ELF-1 (cell line): ENCODE results near the gene BTBD9.

ENCODE experiments used
- DNase-seq: peaks from one replicate; pipeline ENCODE4 v3.0.0-alpha.2; 2016; ENCODE audit warnings: low read depth, low spot score

Gene BTBD9

DNA sequence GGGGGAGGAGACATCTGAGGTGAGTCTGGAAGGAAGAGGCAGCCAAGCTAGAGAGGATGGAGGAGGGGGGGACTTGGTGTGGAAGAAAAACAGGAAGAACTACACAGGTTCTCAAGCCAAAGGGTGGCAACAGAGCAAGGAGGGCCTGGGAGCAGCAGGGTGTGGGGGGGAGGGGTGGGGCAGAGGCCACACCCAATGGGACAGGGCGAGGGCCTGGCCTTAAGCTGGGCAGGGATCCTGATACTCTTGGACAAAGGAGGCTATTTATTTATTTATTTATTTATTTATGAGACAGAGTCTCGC, 461.2 kb downstream of the BTBD9 start:
- DNase-seq: no peak

DNA sequence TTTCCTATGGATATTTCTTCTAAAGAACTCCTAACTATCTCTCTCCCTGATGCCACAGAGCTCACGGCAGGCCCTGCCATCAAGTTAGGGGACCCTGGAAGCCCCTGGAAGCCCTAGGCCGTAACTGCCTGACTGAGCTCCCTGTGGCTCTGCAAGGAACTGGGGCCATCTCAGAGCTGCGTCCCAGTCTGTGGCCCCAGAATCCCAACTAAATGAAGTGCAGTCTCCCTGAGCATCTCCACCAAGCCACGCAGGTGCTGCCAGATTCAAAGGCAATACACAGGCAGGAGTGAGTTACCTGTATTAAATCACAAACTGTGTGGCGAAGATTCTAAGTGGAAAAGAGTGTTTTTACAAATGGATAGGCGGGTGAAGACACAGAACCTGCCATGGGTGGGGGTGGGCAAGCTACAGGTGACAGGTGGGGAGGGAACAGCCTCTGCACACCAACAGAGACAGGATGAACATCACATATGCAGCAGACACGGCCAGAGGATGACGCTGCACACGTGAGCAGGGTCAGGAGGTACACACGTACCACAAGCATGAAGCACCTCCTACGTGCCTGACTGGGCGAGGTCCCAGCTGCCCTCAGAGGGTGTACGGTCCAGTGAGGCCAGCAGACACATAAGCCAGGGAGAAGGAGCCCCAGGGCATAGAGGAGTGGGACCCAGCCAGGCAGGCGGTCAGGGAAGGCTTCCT, 461.7 kb downstream of the BTBD9 start:
- no peak for DNase-seq

DNA sequence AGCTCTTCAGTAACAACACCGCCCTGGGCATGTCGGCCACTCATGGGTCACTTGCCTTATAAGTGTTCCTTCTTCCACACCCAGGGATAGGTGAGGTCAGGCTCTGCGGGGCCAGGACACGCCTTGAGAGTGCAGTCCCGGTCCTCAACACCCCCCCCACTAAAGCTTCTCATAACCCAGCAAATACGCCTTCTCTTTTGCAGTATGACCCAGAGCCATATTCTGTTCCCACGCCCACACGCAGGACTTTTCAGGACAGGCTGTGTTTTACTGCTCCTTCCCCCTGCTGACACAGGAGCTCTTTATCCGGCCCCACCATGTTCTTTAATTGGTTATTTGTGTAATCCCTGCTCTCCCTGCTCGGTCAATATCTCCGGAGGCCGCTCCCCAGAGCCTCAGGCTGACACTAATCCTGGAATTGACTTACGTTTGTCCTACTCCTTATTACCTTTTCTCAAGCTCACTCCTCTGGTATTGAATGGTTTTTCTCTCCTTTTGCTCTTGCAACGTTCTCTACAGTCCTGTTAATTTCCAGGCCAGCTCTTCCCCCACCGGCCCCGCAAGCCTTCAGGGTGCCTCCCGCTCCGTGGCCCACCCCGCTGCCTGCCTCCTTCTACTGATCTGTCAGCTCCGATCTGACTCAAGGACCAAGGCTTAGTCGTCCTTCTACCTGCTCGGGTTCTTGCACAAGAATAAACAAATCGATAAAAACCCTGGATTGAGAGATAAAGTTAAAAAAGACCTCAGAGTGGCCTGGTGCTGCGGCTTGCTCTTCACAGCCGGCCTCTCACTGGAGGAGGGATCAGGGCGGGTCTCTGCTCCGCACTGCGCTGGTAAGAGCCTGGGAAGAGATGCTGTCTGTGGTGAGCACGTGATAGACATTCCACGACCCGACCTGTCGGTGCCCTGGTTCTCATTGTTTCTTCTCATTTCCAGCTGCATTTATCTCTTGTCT, 462.7 kb downstream of the BTBD9 start:
- DNase-seq: peak; percentile 81

DNA sequence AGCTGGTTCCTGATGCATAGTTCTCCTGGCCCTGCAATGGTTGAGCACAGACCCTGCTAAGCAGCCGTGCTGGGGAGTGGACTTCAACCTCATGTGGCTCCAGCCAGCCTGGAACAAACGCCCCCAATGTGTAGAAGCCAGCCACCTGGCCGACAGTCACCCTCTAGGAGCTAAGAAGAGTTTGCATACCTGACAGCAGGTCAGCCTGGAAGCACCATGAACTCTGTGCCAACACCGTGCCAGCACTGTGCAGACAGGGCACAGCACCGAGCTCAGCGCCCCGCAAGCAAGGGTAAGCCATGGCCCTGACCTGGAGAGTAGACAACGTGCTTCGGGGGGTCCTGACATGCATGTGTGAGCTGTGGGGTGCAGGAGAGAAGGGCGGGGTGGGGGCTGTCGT, 463.9 kb downstream of the BTBD9 start:
- DNase-seq: no peak

DNA sequence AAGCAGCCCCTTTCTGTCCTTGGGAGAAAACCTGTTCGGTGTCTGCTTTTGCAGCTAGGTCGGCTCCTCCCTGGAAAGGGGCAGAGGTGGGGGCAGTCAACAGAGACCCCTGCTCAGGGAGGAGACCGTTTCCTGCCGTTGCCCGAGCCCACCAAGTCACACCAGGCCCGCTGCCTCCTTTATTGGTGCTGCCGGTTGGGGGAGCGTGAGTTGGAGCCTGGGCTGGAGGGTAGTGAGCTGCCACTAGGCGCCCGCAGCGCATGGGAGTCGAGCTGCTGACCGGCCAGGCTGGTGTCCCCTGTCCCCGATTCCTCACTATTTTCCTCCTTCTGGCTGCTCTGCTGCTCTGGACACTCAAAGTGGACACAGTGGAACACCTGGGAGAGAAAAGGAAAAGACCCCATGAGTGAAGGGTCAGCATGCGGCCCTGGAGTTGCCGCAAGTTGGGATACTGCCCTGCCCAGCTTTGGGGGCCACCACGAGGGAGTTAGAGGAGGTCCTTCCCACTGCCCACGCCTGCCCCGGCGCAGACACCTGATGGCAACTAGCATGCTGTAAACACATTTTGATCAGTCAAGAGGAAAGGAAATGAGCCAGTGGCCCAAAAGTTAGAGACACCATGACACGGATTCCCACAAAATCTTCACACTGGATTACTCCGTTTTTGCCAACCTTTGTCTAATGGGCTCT, 464.8 kb downstream of the BTBD9 start:
- no peak for DNase-seq

DNA sequence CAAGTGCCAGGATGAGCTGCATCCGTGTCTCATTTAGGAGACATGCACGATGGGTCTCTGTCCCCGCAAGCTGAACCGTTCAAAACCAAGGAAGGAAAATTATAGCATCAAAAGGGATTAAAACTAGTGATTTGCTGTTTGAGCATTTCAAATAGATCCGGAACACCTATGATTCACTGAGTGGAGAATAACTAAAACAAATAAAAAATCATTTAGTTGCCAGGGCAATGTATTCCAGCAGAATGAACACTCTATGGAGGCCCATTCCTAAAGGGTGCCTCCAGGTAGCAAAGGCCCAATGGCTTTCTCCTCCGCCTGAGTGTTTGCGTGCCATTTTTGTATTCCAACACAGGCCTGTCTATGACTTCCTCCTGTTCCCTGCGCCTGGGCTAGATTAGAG, 465.4 kb downstream of the BTBD9 start:
- DNase-seq: no peak

DNA sequence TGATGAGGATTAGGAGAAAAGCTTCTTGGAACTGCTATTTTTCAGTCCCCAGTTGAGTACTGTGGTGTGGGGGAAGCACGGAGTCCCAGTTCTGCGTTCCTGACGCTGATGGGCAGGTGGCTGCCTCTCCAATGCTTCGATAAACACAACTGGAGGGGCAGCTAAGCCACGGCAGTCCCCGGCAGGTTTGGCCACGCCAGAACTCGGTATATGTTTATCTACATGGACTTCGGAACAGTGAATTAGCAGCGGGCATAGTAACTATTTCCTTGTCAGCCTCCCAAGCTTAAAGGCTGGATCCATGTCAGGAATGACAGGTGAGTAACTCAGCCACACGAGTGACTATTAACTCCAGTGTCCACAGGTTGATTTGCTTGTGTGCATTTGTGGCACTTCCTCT, 465.8 kb downstream of the BTBD9 start:
- no peak for DNase-seq

DNA sequence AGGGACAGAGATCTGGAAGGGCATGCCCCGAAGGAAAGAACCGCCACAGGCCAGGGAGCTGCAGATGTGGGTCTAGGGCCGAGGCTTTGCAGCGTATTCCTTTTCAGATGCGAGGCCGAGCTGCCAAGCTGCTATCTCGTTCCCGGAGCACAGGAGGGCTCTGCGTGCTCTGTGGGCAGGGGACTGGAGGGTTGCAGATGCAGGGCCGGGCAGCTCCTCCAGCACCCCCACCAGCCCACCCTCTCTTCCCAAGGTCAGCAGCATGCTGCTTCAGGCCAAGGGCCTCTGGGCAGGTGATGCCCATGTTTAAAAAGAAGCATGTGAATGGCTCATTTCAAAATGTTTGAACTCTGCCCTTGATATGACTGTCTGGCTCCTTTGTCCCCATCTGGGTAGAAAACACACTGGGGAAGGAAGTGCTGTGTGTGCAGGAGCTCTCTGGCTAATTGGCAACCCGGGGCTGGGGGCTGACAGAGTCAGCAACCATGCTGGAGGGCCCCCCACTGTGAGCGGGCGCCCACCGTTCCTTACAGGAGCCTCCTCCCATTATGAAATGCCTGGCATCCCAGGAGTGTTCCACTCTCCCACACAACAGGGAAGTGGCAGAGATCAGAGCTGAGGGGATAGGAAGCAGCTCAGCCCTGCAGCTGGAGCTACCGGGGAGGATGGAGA, 466.9 kb downstream of the BTBD9 start:
- DNase-seq: no peak

DNA sequence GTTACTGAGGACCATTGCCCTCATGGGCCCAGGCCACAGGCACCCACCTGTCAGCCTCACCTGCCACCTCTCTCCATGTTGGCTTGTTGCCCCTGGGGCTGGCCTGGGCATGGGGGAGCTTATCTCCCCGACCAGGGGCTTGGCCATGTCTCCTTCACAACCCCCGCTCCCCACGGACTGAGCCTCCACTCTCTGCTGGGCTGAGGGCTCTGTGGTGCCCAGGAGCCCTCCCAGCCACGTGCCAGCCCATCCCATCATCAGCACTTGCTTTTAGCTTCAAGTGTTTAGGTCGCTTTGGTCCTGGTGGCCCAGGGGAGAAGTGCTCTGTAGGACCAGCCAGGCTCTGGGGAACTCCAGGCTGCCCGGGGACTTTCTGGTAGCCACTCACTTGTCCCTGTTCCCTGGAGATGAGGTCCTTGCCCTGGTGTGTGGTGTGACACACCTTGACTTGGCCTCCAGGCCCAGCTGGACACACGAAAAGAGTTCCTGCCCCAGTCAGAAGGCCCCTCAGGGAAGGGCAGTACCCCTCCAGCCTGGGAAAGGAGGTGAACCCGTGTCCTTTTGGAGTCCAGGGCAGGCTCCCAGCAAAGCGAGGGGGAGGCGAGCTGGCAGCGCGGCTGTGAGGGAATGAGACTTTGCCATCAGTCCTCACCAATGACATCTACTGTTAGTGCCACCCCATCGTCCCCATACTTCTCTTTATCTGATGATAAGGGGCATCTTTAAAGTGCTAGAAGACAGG, 467.6 kb downstream of the BTBD9 start:
- DNase-seq: no peak

DNA sequence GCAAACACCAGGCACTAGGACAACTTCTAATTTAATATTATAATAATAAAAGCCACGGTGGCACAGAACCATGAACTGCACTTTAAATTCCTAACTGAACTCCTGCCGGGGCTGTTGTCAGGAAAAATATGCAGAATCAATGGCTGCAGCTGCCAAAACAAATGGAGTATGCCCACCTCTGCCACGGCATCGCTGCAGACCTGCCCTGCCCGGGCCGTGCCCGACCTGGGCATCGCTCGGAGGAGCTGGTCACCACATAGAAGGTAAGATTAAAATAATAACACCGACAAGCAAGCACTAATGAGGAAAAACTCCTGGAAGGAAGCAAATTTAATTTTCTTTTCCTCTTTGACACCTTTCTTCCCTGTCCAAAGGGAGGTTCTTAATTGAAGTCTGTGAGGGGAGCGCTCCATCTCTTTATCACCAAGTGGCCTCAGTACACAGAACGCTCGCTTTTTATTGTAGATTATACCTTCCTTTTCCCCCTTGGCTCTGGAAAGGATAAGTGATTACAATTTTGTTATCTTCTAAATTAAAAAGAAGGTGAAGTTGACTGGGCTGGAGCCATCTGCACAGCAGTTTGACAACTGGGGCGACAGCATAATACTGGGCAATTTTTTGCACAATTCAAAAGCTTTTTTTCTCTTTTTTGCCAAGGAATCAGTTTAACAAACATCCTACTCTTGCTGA, 468.9 kb downstream of the BTBD9 start:
- no peak for DNase-seq

DNA sequence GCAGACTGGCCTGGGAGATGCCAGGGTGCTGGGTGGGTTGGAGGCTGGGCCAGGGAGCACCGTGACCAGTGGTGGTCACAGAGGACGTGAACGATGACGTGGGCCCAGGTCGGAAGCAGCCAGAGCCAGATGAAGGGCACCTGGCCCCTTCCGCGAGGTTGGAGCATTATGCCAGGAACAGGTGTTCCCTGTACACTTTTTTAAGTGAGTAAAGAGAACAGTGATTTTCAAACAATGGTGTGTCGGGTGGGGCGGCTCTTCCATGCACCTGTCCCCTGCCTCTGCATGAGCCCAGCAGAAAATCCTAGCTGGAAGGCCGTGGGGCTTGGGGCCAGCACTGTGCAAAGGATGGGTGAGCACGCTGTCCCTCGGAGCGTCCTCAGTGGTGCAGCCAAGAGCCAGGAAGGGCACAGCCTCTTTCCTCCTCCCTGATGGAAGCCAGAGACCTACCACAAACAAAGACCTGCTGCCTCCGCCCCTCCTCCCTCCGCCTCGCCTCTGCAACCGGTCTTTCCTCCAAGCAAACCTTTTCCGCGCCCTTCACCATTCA, 469.7 kb downstream of the BTBD9 start:
- peak; percentile 85 for DNase-seq

DNA sequence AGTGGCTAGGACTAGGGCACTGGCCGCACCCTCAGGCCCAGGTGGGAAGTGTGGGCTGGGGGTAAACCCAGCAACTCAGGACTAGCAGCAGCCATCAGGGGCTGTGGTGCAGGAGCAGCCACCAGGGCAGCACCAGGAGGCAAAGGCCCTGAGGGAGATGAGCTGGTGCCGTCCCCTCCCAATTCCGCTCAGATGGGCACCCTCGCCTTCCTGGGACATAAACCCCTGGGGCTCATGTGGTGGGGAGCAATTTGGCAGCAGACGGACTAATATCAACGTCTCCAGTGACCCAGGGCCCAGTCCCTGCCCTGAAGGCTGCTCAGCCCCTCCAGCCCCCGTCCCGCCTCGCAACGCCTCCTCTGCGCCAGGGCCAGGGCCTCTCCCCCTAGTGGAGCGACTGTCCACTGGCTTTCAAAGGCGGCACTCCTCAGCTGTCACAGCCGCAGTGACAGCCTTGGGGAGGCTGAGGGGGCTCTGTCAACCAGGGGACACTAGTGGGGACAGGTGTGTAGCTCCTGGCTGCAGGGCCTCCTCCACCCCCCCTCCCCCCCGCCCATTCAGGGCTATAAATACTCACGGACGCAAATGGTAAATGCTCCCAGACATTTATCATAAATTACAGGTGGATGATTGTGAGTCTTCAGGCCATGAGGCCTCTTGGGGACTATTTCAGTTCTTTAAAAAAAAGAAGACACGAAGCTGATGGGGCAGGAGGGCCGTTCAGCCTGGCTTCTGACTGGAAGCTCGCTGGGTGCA, 470.3 kb downstream of the BTBD9 start:
- DNase-seq: peak; percentile 56

DNA sequence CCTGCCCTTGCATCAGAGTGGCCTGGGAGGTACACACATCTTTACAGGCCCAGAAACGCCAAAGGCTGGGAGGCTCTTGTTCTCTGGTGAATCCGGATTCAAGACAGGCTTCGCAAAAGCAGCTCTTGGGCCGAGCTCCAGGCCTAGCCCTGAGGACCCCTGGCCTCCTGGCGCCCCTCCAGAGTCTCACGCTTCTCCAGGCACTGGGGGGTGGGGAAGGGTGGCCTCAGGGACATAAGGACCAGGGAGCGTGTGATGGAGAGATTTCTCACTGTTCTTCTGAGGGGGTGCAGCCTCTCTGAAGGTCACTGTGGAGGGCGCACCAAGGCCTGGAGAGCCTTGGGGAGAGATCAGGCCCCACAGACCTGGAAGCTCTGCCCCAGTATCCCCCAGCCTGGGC, 471.0 kb downstream of the BTBD9 start:
- no peak for DNase-seq

DNA sequence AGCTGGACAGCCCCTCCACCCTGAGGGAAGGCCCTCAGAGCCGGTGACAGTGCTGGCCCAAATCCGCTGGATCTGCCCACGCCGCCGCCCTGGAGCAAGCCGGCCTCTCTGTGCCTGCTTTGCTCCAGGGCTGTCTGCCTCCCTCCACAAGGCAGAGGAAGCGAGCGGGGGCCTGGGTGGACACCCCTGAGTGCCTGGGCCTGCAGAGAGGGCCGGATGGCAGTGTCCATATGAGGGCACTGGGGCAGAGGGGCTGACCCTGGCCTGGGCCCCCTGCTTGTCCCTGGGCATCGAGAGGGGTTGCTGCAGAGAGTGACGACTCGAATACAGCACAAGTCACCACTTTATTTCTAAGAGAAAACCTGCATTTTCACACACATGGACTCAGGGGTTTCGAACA, 471.6 kb downstream of the BTBD9 start:
- no peak for DNase-seq

DNA sequence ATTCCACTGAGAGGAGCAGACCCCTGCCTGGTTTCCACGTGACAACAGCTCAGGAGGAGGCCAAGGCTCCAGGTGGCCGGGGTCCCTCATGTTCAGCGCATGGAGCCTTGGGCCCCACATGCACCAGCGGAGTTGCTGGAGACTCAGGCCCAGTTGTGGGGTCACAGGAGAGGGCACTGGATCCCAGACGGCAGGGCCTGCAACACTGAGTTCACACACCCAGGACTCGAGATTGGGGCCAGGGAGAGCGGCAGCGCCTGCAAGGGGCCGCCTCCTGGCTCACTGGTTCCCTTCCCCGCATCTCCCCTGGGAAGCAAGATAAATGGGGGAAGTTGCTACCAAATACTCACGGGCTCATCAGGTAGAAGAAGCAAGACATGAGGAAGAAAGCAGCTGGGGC, 472.1 kb downstream of the BTBD9 start:
- DNase-seq: no peak

DNA sequence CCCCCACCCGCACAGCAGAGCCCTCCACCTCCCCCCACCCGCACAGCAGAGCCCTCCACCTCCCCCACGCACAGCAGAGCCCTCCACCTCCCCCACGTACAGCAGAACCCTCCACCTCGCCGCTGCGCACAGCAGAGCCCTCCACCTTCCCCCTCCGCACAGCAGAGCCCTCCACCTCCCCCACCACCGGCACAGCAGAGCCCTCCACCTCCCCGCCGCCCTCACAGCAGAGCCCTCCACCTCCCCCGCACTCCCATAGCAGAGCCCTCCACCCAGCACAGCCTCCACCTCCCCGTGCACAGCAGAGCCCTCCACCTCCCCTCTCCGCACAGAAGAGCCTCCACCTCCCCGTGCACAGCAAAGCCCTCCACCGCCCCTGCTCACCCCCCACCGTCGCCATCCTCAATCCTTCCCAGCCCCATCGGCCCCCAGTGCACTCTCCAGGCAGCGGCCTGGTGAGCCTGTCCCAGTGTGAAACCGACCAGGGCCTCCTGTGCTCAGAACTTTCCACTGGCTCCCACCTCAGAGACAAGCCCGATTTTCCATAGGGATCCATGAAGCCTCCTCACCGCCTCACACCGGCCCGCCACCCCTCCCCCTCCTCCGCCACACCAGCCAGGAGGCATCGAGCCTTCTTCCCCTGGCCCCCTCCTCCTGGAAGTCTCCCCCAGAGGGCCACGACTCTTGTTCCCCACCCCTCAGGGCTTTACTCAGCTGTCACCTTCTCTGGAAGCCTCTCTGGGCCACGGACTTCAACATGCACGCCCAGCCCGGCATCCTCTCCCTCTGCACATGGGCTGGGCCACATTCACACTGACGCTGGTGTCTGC, 473.1 kb downstream of the BTBD9 start:
- no peak for DNase-seq

DNA sequence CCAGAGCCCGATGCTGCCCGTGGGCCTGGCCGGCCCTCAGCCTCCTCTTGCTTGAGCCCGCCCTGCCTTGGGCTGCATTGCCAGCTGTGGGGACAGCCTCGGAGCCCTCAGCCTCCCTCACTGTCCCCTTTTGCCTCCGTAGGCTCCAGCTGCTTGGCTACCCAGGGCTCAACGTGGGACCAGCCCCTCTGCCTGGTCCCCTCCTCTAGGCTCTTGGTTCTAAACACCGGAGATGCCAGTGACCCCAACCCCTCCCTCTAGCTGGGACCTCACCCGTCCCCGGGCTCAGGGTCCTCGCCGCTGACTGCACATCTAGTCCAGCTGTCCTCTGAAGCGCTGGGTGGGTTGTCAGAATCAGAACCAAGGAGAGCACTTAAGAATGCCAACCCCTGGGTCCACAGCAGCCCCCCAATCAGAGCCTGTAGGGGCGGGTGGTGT, 475.0 kb downstream of the BTBD9 start:
- DNase-seq: no peak

DNA sequence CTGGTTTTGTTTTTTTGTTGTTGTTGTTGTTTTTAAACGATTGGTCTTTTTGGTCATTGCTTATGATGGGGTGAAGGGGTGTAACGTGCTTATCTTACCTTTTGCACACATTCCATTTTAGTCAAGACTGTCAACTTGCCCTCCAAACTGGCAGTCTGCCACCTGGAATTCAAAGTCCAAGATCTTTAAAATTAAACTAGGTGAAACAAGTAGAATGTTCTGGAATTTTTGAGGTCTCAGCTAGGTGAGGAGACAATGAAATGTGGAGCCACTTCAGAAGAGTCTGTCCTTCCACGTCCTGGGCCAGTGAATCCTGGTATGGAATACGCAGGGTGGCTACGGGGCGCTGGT, 475.6 kb downstream of the BTBD9 start:
- no peak for DNase-seq
